Activated effector memory CD4-positive, alpha-beta T cell treated with Interleukin-2 at 50 U/mL for 16 hours (primary cell): Measurements from ENCODE around the gene TIMD4.
"Not testable (repeated sequence)": the region's sequence is repeated elsewhere in the genome, so short reads cannot be mapped to it uniquely, and the experiment has no call there.

Source experiments
- DNase-seq: peaks from one replicate; pipeline ENCODE4 v3.0.0-alpha.2; 2020

Gene TIMD4

GRCh38 chr5:156963125-156963524 is at the start of gene TIMD4:
Gene TIMD4, minus strand, starts transcription at chr5:156963226. Its CDS starts 28 bp downstream, at chr5:156963198.
- no peak for DNase-seq

- no peak for DNase-seq
Measured at GRCh38 chr5:157006262-157006661, 43.2 kb upstream of the TIMD4 start.

- no peak for DNase-seq
Measured at GRCh38 chr5:157004893-157005551, 42.0 kb upstream of the TIMD4 start.

- no peak for DNase-seq
Measured at GRCh38 chr5:156991714-156992113, 28.7 kb upstream of the TIMD4 start.

GRCh38 chr5:156984064-156984463 is 21.0 kb upstream of the TIMD4 start:
- DNase-seq: no peak

GRCh38 chr5:156981481-156981880 is 18.5 kb upstream of the TIMD4 start:
- DNase-seq: no peak

- no peak for DNase-seq
Measured at GRCh38 chr5:156974328-156974727, 11.3 kb upstream of the TIMD4 start.

GRCh38 chr5:156971848-156972525 is 9.0 kb upstream of the TIMD4 start:
- no peak for DNase-seq

- no peak for DNase-seq
Measured at GRCh38 chr5:156971415-156971814, 8.4 kb upstream of the TIMD4 start.

GRCh38 chr5:156967386-156967785 is 4.4 kb upstream of the TIMD4 start:
- not testable (repeated sequence) for DNase-seq

- no peak for DNase-seq
Measured at GRCh38 chr5:156956321-156956720, 6.7 kb downstream of the TIMD4 start.

GRCh38 chr5:156951359-156951758 is 11.7 kb downstream of the TIMD4 start:
- DNase-seq: no peak

- DNase-seq: no peak
Measured at GRCh38 chr5:156950716-156951115, 12.3 kb downstream of the TIMD4 start.

- no peak for DNase-seq
Measured at GRCh38 chr5:156949424-156949823, 13.6 kb downstream of the TIMD4 start.

- DNase-seq: no peak
Measured at GRCh38 chr5:156947925-156948324, 15.1 kb downstream of the TIMD4 start.

- no peak for DNase-seq
Measured at GRCh38 chr5:156942064-156942463, 21.0 kb downstream of the TIMD4 start.

GRCh38 chr5:156940462-156940861 is 22.6 kb downstream of the TIMD4 start:
- not testable (repeated sequence) for DNase-seq

- no peak for DNase-seq
Measured at GRCh38 chr5:156936972-156937371, 26.1 kb downstream of the TIMD4 start.

- peak; percentile 15 for DNase-seq
Measured at GRCh38 chr5:156934450-156935211, 28.4 kb downstream of the TIMD4 start.

- DNase-seq: no peak
Measured at GRCh38 chr5:156929366-156929948, 33.6 kb downstream of the TIMD4 start.

GRCh38 chr5:156927545-156927944 is 35.5 kb downstream of the TIMD4 start:
- no peak for DNase-seq

GRCh38 chr5:156925767-156926166 is 37.3 kb downstream of the TIMD4 start:
- DNase-seq: not testable (repeated sequence)

- no peak for DNase-seq
Measured at GRCh38 chr5:156922207-156922792, 40.7 kb downstream of the TIMD4 start.
